SK-N-MC (cell line): Measurements from ENCODE around the gene KRT16.
"Not testable (repeated sequence)": the region's sequence is repeated elsewhere in the genome, so short reads cannot be mapped to it uniquely, and the experiment has no call there.

Source experiments
- EZH2 ChIP-seq: fragments of 200-600 bp; sonication (generic); IDR thresholded peaks from one replicate; pipeline ENCODE4 v1.6.1; 2017; ENCODE audit warnings: antibody characterized with exemption
- POLR2AphosphoS5 ChIP-seq: IDR thresholded peaks from 2 replicates; pipeline ENCODE4 v1.6.1; 2012; ENCODE audit warnings: mild to moderate bottlenecking, low read depth, low read length, borderline replicate concordance

DNA sequence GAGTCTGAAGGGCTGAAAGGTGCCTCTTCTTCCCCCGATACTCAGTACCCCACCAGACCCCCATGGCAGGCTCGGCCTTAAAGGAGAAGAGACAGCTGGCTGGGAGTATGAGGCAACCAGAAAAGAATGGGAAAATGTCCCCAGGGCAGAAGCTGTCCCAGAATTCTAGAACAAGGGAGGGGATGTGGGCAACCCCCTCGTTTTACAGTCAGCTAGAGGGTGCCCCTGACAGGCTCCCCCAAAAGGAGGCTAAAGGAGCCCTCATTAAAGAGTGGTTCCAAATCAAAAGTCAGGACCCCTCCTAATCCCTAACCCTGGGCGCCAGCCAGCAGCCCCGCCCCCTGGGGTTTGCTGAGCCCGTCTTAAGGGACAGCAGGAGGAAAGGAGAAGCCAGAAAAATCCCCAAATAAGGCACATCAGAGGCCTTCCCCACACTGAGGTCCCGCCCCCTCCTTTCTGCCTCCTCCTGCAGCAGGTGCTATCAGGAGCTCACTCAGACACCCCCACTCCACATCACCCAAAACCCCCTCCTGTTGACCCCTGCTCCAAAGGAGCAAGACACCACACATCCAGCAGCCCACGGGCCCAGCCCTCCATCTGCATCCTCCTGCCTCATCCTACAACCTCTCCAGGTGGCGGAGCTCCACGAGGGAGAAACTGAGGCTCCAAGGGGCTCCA is 10.8 kb upstream of the KRT16 start:
- not testable (repeated sequence) for TF ChIP-seq POLR2AphosphoS5, EZH2
